Measurements from ENCODE around the gene SP6. TPM values are rescaled to one million over a fixed set of nuclear protein-coding genes. Genes with fewer than 3 reads are reported as not detected.

Gene SP6
- total and polyA plus RNA-seq, 4 donors, result 0.03 to 0.09 (median 0.06) TPM

DNA sequence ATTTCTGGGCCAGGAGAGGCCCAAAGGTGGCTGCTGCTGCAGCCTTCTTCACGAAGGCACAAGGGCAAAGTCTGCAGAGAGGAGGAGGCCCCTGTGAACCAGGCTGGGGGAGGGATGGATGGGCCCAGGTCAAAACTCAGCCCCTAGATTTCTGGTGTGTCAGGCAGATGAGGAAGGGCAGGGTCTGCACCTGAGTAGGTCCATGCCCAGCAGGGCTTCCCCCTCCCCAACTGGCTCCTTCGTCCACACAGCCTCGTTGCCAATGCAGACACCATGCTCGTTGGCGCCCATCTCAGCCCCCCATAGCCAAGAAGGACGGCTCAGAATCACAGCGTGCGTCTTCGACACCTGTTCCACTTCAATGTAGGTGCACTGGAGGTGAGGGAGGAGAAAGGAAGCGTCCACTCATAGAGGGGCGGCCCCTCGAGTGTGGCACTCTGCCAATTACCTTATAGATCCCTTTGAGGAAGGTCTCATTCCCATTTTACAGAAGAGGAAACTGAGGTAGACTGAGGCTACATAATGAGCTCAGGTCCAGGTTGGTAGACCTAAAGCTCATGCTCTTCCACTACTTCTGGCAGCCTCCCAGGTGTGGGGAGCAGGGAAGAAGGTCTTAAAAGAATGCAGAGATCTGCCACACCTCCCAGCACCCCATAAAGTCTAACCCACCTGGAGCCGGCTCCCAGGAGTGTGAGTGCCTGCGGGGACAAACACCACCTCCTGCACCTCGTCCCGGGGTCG, 10.8 kb downstream of the SP6 start:
- Histone ChIP-seq H3K36me3 (ENCODE audit: control insufficient read depth in 4 of 4, insufficient read depth in 3 of 4, low read depth in 1 of 4, low read length in 3 of 4) (peaks cover 0 to 15% (median 4%) of the 10 kb centered on the region in 4 donors), H3K27me3 (ENCODE audit: control insufficient read depth in 4 of 4, insufficient read depth in 4 of 4, low read length in 3 of 4) (no peaks in the 10 kb centered on the region), H3K9ac (ENCODE audit: low read depth in 1 of 2, low read length in 2 of 2) (peak overlapping the region; percentile 64 to 76), H3K27ac (ENCODE audit: low read depth in 1 of 2, low read length in 2 of 2) (no peak overlapping the region), H3K9me3 (ENCODE audit: control insufficient read depth in 4 of 4, low read length in 3 of 4) (no peaks in the 10 kb centered on the region), H3K4me3 (ENCODE audit: low read depth in 1 of 3, low read length in 3 of 3) (peak overlapping the region; percentile 79 to 87 (median 84)), H3K4me1 (ENCODE audit: control insufficient read depth in 4 of 4, insufficient read depth in 4 of 4, low read length in 3 of 4) (peaks cover 8 to 37% (median 27%) of the 10 kb centered on the region in 4 donors)
- no peak for DNase-seq (ENCODE audit: low spot score)
- TF ChIP-seq HNF4A (conservative IDR thresholded peaks at IDR 0.05), result peak; percentile 12 to 22
- TF ChIP-seq RXRA (IDR thresholded peaks at IDR 0.05), result no peak
- 40% methylated on average over 17 of the region's 17 CpGs for WGBS

DNA sequence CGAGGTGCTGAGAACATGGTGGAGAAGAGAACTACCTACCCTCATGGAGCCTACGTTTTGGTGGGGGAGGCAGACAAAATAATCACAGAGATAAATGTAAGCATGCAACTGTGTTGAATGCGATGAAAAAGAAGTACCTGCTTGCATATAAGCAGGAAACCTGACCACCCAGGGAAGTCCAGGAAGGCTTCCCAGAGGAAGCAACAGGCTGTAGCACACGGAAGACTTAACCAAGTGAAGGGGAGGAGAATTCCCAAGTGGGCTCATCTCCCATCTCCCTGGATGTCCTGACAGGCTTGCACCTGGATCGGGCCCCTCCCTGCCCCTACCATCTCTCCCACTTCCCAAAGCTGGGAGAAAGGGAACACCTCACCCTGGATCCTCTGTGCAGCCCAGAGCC, 11.9 kb downstream of the SP6 start:
- TF ChIP-seq FOXA2 (IDR thresholded peaks at IDR 0.05) (no peak), NR2F2 (IDR thresholded peaks at IDR 0.05) (no peak), FOXA1 (IDR thresholded peaks at IDR 0.05) (no peak), YY1 (IDR thresholded peaks at IDR 0.05) (no peak), RAD21 (IDR thresholded peaks at IDR 0.05) (no peak), HNF4A (conservative IDR thresholded peaks at IDR 0.05) (no peak), SP1 (IDR thresholded peaks at IDR 0.05) (no peak), TAF1 (conservative IDR thresholded peaks at IDR 0.05) (no peak), HNF4G (IDR thresholded peaks at IDR 0.05) (no peak), EGR1 (IDR thresholded peaks at IDR 0.05; ENCODE audit: low read depth in 2 of 2) (no peak), GABPA (IDR thresholded peaks at IDR 0.05 in 1 of 2, conservative IDR thresholded peaks at IDR 0.05 in 1 of 2) (no peak), JUND (IDR thresholded peaks at IDR 0.05) (no peak)
- TF ChIP-seq, protein P1, sequence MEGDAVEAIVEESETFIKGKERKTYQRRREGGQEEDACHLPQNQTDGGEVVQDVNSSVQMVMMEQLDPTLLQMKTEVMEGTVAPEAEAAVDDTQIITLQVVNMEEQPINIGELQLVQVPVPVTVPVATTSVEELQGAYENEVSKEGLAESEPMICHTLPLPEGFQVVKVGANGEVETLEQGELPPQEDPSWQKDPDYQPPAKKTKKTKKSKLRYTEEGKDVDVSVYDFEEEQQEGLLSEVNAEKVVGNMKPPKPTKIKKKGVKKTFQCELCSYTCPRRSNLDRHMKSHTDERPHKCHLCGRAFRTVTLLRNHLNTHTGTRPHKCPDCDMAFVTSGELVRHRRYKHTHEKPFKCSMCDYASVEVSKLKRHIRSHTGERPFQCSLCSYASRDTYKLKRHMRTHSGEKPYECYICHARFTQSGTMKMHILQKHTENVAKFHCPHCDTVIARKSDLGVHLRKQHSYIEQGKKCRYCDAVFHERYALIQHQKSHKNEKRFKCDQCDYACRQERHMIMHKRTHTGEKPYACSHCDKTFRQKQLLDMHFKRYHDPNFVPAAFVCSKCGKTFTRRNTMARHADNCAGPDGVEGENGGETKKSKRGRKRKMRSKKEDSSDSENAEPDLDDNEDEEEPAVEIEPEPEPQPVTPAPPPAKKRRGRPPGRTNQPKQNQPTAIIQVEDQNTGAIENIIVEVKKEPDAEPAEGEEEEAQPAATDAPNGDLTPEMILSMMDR (IDR thresholded peaks at IDR 0.05; ENCODE audit: low read depth, low read length, missing input control), result no peak
- TF ChIP-seq, protein P2, sequence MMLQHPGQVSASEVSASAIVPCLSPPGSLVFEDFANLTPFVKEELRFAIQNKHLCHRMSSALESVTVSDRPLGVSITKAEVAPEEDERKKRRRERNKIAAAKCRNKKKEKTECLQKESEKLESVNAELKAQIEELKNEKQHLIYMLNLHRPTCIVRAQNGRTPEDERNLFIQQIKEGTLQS (IDR thresholded peaks at IDR 0.05), result no peak
- TF ChIP-seq, protein P3, sequence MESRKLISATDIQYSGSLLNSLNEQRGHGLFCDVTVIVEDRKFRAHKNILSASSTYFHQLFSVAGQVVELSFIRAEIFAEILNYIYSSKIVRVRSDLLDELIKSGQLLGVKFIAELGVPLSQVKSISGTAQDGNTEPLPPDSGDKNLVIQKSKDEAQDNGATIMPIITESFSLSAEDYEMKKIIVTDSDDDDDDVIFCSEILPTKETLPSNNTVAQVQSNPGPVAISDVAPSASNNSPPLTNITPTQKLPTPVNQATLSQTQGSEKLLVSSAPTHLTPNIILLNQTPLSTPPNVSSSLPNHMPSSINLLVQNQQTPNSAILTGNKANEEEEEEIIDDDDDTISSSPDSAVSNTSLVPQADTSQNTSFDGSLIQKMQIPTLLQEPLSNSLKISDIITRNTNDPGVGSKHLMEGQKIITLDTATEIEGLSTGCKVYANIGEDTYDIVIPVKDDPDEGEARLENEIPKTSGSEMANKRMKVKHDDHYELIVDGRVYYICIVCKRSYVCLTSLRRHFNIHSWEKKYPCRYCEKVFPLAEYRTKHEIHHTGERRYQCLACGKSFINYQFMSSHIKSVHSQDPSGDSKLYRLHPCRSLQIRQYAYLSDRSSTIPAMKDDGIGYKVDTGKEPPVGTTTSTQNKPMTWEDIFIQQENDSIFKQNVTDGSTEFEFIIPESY (IDR thresholded peaks at IDR 0.05), result no peak
- Histone ChIP-seq H3K4me3 (ENCODE audit: low read depth in 1 of 3, low read length in 3 of 3) (no peak overlapping the region), H3K36me3 (ENCODE audit: control insufficient read depth in 4 of 4, insufficient read depth in 3 of 4, low read depth in 1 of 4, low read length in 3 of 4) (peaks cover 0 to 15% (median 4%) of the 10 kb centered on the region in 4 donors), H3K4me1 (ENCODE audit: control insufficient read depth in 4 of 4, insufficient read depth in 4 of 4, low read length in 3 of 4) (peaks cover 8 to 37% (median 27%) of the 10 kb centered on the region in 4 donors), H3K9ac (ENCODE audit: low read depth in 1 of 2, low read length in 2 of 2) (no peak overlapping the region), H3K9me3 (ENCODE audit: control insufficient read depth in 4 of 4, low read length in 3 of 4) (no peaks in the 10 kb centered on the region), H3K27me3 (ENCODE audit: control insufficient read depth in 4 of 4, insufficient read depth in 4 of 4, low read length in 3 of 4) (no peaks in the 10 kb centered on the region), H3K27ac (ENCODE audit: low read depth in 1 of 2, low read length in 2 of 2) (no peak overlapping the region)
- WGBS, result 94% methylated on average over 5 of the region's 5 CpGs
- DNase-seq (ENCODE audit: low spot score), result no peak

Data from liver (tissue), 9 donors.